NOMO-1 treated with DMSO at 0.1 percent for 48 hours (cell line): ENCODE results near the gene NDUFA13.

Source experiments
- DNase-seq: peaks from one replicate; lab custom pipeline; 2025; ENCODE audit not compliant: unreplicated experiment; lab: John Stamatoyannopoulos, UW

Gene NDUFA13

GRCh38 chr19:19544954-19545591 is 29.0 kb downstream of the NDUFA13 start:
- DNase-seq, result no peak

- no peak for DNase-seq
Measured at GRCh38 chr19:19545707-19546106, 29.7 kb downstream of the NDUFA13 start.

GRCh38 chr19:19546751-19547162 is 30.7 kb downstream of the NDUFA13 start:
- no peak for DNase-seq

- DNase-seq, result no peak
Measured at GRCh38 chr19:19547674-19548336, 31.8 kb downstream of the NDUFA13 start.

GRCh38 chr19:19548915-19549759 is 33.1 kb downstream of the NDUFA13 start:
- no peak for DNase-seq

- DNase-seq, result no peak
Measured at GRCh38 chr19:19549804-19550464, 33.9 kb downstream of the NDUFA13 start.

- DNase-seq, result no peak
Measured at GRCh38 chr19:19550485-19550929, 34.5 kb downstream of the NDUFA13 start.

- no peak for DNase-seq
Measured at GRCh38 chr19:19550972-19551852, 35.2 kb downstream of the NDUFA13 start.

GRCh38 chr19:19551853-19552192 is 35.8 kb downstream of the NDUFA13 start:
- DNase-seq, result no peak

GRCh38 chr19:19552798-19553197 is 36.8 kb downstream of the NDUFA13 start:
- DNase-seq, result no peak

GRCh38 chr19:19553670-19554069 is 37.6 kb downstream of the NDUFA13 start:
- DNase-seq, result no peak

GRCh38 chr19:19554074-19555023 is 38.3 kb downstream of the NDUFA13 start:
- peak; percentile 27 for DNase-seq

GRCh38 chr19:19558055-19558454 is 42.0 kb downstream of the NDUFA13 start:
- no peak for DNase-seq

GRCh38 chr19:19558636-19559035 is 42.6 kb downstream of the NDUFA13 start:
- DNase-seq, result no peak

GRCh38 chr19:19559931-19560330 is 43.9 kb downstream of the NDUFA13 start:
- DNase-seq, result no peak

- no peak for DNase-seq
Measured at GRCh38 chr19:19561946-19562664, 46.1 kb downstream of the NDUFA13 start.

- no peak for DNase-seq
Measured at GRCh38 chr19:19562665-19563347, 46.8 kb downstream of the NDUFA13 start.

GRCh38 chr19:19563348-19563848 is 47.4 kb downstream of the NDUFA13 start:
- no peak for DNase-seq
